H9 (cell line): ENCODE data around the gene SRPX2. TPM values are rescaled to one million over a fixed set of nuclear protein-coding genes. Genes with fewer than 3 reads are reported as not detected.

Experiments
- DNase-seq: peaks from one replicate; pipeline ENCODE4 v3.0.0-alpha.2; 2017
- H2AFZ ChIP-seq: one replicate; pipeline ENCODE4 v1.6.1; 2013; ENCODE audit warnings: mild to moderate bottlenecking, low read length, control low read depth, moderate library complexity
- H2AK5ac ChIP-seq: 2 replicates; pipeline ENCODE4 v1.6.1; 2013; ENCODE audit warnings: low read length, control low read depth, mixed read lengths; ENCODE audit not compliant: insufficient read length
- H2BK120ac ChIP-seq: one replicate; pipeline ENCODE4 v1.6.1; 2013; ENCODE audit warnings: low read depth, mild to moderate bottlenecking, low read length, control low read depth, inconsistent platforms; ENCODE audit not compliant: poor library complexity, severe bottlenecking
- H2BK12ac ChIP-seq: 2 replicates; pipeline ENCODE4 v1.6.1; 2013; ENCODE audit warnings: low read length, control low read depth, mixed read lengths, low read depth; ENCODE audit not compliant: insufficient read length
- H2BK15ac ChIP-seq: 2 replicates; pipeline ENCODE4 v1.6.1; 2013; ENCODE audit warnings: low read depth, low read length, control low read depth
- H2BK20ac ChIP-seq: one replicate; pipeline ENCODE4 v1.6.1; 2013; ENCODE audit warnings: low read depth, mild to moderate bottlenecking, low read length, control low read depth, inconsistent platforms; ENCODE audit not compliant: poor library complexity, severe bottlenecking
- H2BK5ac ChIP-seq: 2 replicates; pipeline ENCODE4 v1.6.1; 2013; ENCODE audit warnings: low read length, control low read depth, mixed read lengths; ENCODE audit not compliant: insufficient read length
- H3K14ac ChIP-seq: 2 replicates; pipeline ENCODE4 v1.6.1; 2013; ENCODE audit warnings: low read length, control low read depth; ENCODE audit not compliant: insufficient read depth
- H3K18ac ChIP-seq: 2 replicates; pipeline ENCODE4 v1.6.1; 2013; ENCODE audit warnings: low read depth, mild to moderate bottlenecking, mixed read lengths, low read length, control low read depth; ENCODE audit not compliant: insufficient read length
- H3K23ac ChIP-seq: 2 replicates; pipeline ENCODE4 v1.6.1; 2013; ENCODE audit warnings: low read length, control low read depth, mixed read lengths, low read depth; ENCODE audit not compliant: insufficient read length
- H3K23me2 ChIP-seq: 2 replicates; pipeline ENCODE4 v1.6.1; 2013; ENCODE audit warnings: low read depth, mild to moderate bottlenecking, mixed read lengths, low read length, control low read depth; ENCODE audit not compliant: insufficient read length, poor library complexity, severe bottlenecking
- H3K27ac ChIP-seq: 2 replicates; pipeline ENCODE4 v1.5.1; 2013; ENCODE audit warnings: low read length, control low read depth, mixed read lengths, low read depth; ENCODE audit not compliant: insufficient read length
- H3K27me3 ChIP-seq: 2 replicates; pipeline ENCODE4 v1.6.1; 2013; ENCODE audit warnings: low read length, control low read depth, inconsistent platforms; ENCODE audit not compliant: insufficient read depth
- H3K4ac ChIP-seq: 2 replicates; pipeline ENCODE4 v1.6.1; 2013; ENCODE audit warnings: low read depth, mild to moderate bottlenecking, control low read depth, inconsistent platforms, low read length, moderate library complexity
- H3K4me1 ChIP-seq: 2 replicates; pipeline ENCODE4 v1.6.1; 2013; ENCODE audit warnings: low read length, control low read depth, inconsistent platforms; ENCODE audit not compliant: insufficient read depth
- H3K4me2 ChIP-seq: 2 replicates; pipeline ENCODE4 v1.6.1; 2013; ENCODE audit warnings: low read length, control low read depth, mixed read lengths; ENCODE audit not compliant: insufficient read length, insufficient read depth
- H3K56ac ChIP-seq: 2 replicates; pipeline ENCODE4 v1.6.1; 2013; ENCODE audit warnings: low read depth, mild to moderate bottlenecking, mixed read lengths, low read length, control low read depth; ENCODE audit not compliant: insufficient read length
- H3K79me1 ChIP-seq: 2 replicates; pipeline ENCODE4 v1.6.1; 2013; ENCODE audit warnings: low read depth, mild to moderate bottlenecking, moderate library complexity, low read length, control low read depth, inconsistent platforms; ENCODE audit not compliant: insufficient read depth, poor library complexity, severe bottlenecking
- H3K79me2 ChIP-seq: 2 replicates; pipeline ENCODE4 v1.6.1; 2013; ENCODE audit warnings: low read length, control low read depth, inconsistent platforms; ENCODE audit not compliant: insufficient read depth
- H3K9ac ChIP-seq: 2 replicates; pipeline ENCODE4 v1.6.1; 2013; ENCODE audit warnings: low read length, control low read depth, mixed read lengths; ENCODE audit not compliant: insufficient read length; ENCODE audit errors: extremely low read depth
- H3K9me3 ChIP-seq: one replicate; pipeline ENCODE4 v1.6.1; 2013; ENCODE audit warnings: low read depth, low read length, inconsistent platforms; ENCODE audit not compliant: control insufficient read depth
- H3T11ph ChIP-seq: one replicate; pipeline ENCODE4 v1.6.1; 2013; ENCODE audit warnings: mild to moderate bottlenecking, low read length, control low read depth, inconsistent platforms
- H4K20me1 ChIP-seq: one replicate; pipeline ENCODE4 v1.6.1; 2013; ENCODE audit not compliant: control insufficient read depth, insufficient read length, insufficient read depth
- H4K5ac ChIP-seq: 2 replicates; pipeline ENCODE4 v1.6.1; 2013; ENCODE audit warnings: low read depth, mild to moderate bottlenecking, mixed read lengths, low read length, control low read depth; ENCODE audit not compliant: insufficient read length
- H4K8ac ChIP-seq: replicated peaks from 2 replicates; pipeline ENCODE4 v1.6.1; 2013; ENCODE audit warnings: low read length, control low read depth, mixed read lengths, low read depth; ENCODE audit not compliant: insufficient read length
- H4K91ac ChIP-seq: 2 replicates; pipeline ENCODE4 v1.6.1; 2013; ENCODE audit warnings: low read depth, mild to moderate bottlenecking, moderate library complexity, mixed read lengths, low read length, control low read depth; ENCODE audit not compliant: insufficient read length
- H3K27ac Mint-ChIP-seq, 3 experiments: 2 replicates in 2 of 3; 3 replicates in 1 of 3; pipeline ENCODE4 v1.8.0; 2020 to 2021; ENCODE audit warnings: mixed read lengths in 3 of 3, mild to moderate bottlenecking in 1 of 3, moderate library complexity in 1 of 3
- H3K27me3 Mint-ChIP-seq: 2 replicates; pipeline ENCODE4 v1.8.0; 2021; ENCODE audit warnings: low read depth, mild to moderate bottlenecking, moderate library complexity, mixed read lengths
- H3K36me3 Mint-ChIP-seq, 3 experiments: 2 replicates in 2 of 3; 3 replicates in 1 of 3; pipeline ENCODE4 v1.8.0; 2020 to 2021; ENCODE audit warnings: low read depth in 3 of 3, mixed read lengths in 3 of 3; ENCODE audit not compliant: insufficient read depth in 1 of 3
- H3K4me1 Mint-ChIP-seq, 2 experiments: 2 replicates each; pipeline ENCODE4 v1.8.0; 2020; ENCODE audit warnings: mixed read lengths in 2 of 2
- H3K4me3 Mint-ChIP-seq, 2 experiments: 2 replicates in 1 of 2; 3 replicates in 1 of 2; pipeline ENCODE4 v1.8.0; 2020 to 2021; ENCODE audit warnings: mild to moderate bottlenecking in 2 of 2, mixed read lengths in 2 of 2, moderate library complexity in 1 of 2
- H3K9me3 Mint-ChIP-seq, 2 experiments: 2 replicates in 1 of 2; 3 replicates in 1 of 2; pipeline ENCODE4 v1.8.0; 2020; ENCODE audit warnings: mild to moderate bottlenecking in 2 of 2, mixed read lengths in 2 of 2, moderate library complexity in 1 of 2
- WGBS: extraction: QIAGEN DNeasy Blood & Tissue Kit; methylation state at CpG from one replicate; pipeline ENCODE4 v1.1.7; 2013; ENCODE audit warnings: missing lambda C conversion rate, low lambda C conversion rate, mixed read lengths; ENCODE audit not compliant: insufficient read length; ENCODE audit errors: extremely low coverage; 5-methylcytosine and 5-hydroxymethylcytosine counted together
- total RNA-seq: library from RNA; stranded (reverse); gene quantifications from 2 replicates; pipeline ENCODE4 v1.2.1, GENCODE V29; 2021
- TF ChIP-seq, protein P1 (sequence below): fragments of 200-600 bp; sonication (generic); conservative IDR thresholded peaks from 3 replicates; pipeline ENCODE4 v1.8.0; 2021; ENCODE audit warnings: antibody characterized with exemption, mild to moderate bottlenecking

SRPX2 gene
- total RNA-seq, 1 experiment from 2014 or later, result not detected

DNA sequence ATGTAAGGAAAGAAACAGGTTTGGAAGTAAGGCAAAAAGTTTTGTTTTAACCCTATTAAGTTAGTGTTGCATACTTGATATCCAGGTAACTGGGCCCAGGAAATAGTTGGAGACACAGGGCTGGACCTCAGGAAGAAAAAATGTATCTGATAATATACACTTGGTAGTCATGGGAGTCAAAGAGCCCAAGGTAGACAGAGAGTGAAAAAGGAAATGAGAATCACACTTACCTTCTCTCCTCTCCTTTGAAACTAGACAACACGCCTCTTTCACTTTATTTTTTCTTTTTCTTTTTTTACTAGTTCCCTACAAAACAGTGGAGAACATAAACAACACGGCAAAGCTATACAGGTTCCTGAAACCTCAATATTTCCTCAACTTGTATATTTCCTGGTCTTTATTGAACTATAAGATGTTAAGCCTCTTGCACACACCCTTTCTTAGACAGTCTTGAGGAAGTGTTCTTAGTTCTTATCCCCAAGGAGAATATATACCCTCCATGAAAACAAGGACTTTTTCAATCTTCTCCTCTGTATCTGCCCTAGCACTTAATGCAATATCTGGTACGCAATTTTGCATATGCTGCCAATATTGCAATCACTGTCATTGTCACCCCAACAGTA is 60.7 kb downstream of the SRPX2 start:
- H3K4me1 ChIP-seq, result no peaks in the 10 kb centered on the region
- no peak overlapping the region for H2BK120ac ChIP-seq
- no peak overlapping the region for H4K5ac ChIP-seq
- no peak overlapping the region for H4K8ac ChIP-seq
- H4K91ac ChIP-seq, result no peak overlapping the region
- no peak overlapping the region for H2BK15ac ChIP-seq
- no peak overlapping the region for H3K23ac ChIP-seq
- no peak overlapping the region for H2AK5ac ChIP-seq
- H3K79me2 ChIP-seq, result no peaks in the 10 kb centered on the region
- no peaks in the 10 kb centered on the region for H3K4me1 Mint-ChIP-seq
- H3K18ac ChIP-seq, result no peak overlapping the region
- H3K4me2 ChIP-seq, result no peak overlapping the region
- peaks cover 15% of the 10 kb centered on the region for H3K9me3 ChIP-seq
- H3K27ac Mint-ChIP-seq, result no peak overlapping the region
- WGBS, result no CpG with 5 or more reads among the region's 3 CpGs
- H4K20me1 ChIP-seq, result no peaks in the 10 kb centered on the region
- H3K79me1 ChIP-seq, result no peaks in the 10 kb centered on the region
- no peak overlapping the region for H2BK12ac ChIP-seq
- DNase-seq, result no peak
- no peak overlapping the region for H2BK20ac ChIP-seq
- no peak overlapping the region for H3T11ph ChIP-seq
- H3K4me3 Mint-ChIP-seq, result no peak overlapping the region
- H3K56ac ChIP-seq, result no peak overlapping the region
- TF ChIP-seq, protein P1, sequence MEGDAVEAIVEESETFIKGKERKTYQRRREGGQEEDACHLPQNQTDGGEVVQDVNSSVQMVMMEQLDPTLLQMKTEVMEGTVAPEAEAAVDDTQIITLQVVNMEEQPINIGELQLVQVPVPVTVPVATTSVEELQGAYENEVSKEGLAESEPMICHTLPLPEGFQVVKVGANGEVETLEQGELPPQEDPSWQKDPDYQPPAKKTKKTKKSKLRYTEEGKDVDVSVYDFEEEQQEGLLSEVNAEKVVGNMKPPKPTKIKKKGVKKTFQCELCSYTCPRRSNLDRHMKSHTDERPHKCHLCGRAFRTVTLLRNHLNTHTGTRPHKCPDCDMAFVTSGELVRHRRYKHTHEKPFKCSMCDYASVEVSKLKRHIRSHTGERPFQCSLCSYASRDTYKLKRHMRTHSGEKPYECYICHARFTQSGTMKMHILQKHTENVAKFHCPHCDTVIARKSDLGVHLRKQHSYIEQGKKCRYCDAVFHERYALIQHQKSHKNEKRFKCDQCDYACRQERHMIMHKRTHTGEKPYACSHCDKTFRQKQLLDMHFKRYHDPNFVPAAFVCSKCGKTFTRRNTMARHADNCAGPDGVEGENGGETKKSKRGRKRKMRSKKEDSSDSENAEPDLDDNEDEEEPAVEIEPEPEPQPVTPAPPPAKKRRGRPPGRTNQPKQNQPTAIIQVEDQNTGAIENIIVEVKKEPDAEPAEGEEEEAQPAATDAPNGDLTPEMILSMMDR, result no peak
- no peak overlapping the region for H2BK5ac ChIP-seq
- peaks cover 10% of the 10 kb centered on the region for H3K27me3 Mint-ChIP-seq
- H3K23me2 ChIP-seq, result no peaks in the 10 kb centered on the region
- H3K27me3 ChIP-seq, result no peaks in the 10 kb centered on the region
- no peak overlapping the region for H3K9ac ChIP-seq
- no peak overlapping the region for H3K27ac ChIP-seq
- no peak overlapping the region for H2AFZ ChIP-seq
- peaks cover 51 to 69% of the 10 kb centered on the region in 2 experiments for H3K9me3 Mint-ChIP-seq
- no peak overlapping the region for H3K4ac ChIP-seq
- no peaks in the 10 kb centered on the region; a peak in 1 of 7 replicates for H3K36me3 Mint-ChIP-seq
- H3K14ac ChIP-seq, result no peak overlapping the region
